NCI-H446 treated with DMSO at 0.1 percent for 48 hours (cell line): ENCODE results near the gene RNF157.
"Not testable (repeated sequence)": the region's sequence is repeated elsewhere in the genome, so short reads cannot be mapped to it uniquely, and the experiment has no call there.

ENCODE experiments used
- DNase-seq: peaks from one replicate; lab custom pipeline; 2025; lab: John Stamatoyannopoulos, UW

The RNF157 gene

GRCh38 chr17:76189247-76189646 lies 51.0 kb downstream of the RNF157 start:
- no peak for DNase-seq

GRCh38 chr17:76188213-76189016 lies 51.9 kb downstream of the RNF157 start:
- no peak for DNase-seq

GRCh38 chr17:76186774-76187173 lies 53.5 kb downstream of the RNF157 start:
- DNase-seq: not testable (repeated sequence)

GRCh38 chr17:76184290-76184689 lies 56.0 kb downstream of the RNF157 start:
- no peak for DNase-seq

GRCh38 chr17:76182016-76182764 lies 58.1 kb downstream of the RNF157 start:
- DNase-seq: peak; percentile 75

GRCh38 chr17:76179496-76180467 lies 60.5 kb downstream of the RNF157 start:
- DNase-seq: no peak

- no peak for DNase-seq
These were observed 62.2 kb downstream of the RNF157 start for GRCh38 chr17:76178124-76178523.

- no peak for DNase-seq
These were observed 63.4 kb downstream of the RNF157 start for GRCh38 chr17:76176701-76177574.

GRCh38 chr17:76174037-76174436 lies 66.3 kb downstream of the RNF157 start:
- DNase-seq: no peak

- no peak for DNase-seq
These were observed 66.8 kb downstream of the RNF157 start for GRCh38 chr17:76173474-76173873.

- DNase-seq: no peak
These were observed 68.6 kb downstream of the RNF157 start for GRCh38 chr17:76171706-76172105.

GRCh38 chr17:76170114-76170513 lies 70.2 kb downstream of the RNF157 start:
- no peak for DNase-seq

- no peak for DNase-seq
These were observed 73.4 kb downstream of the RNF157 start for GRCh38 chr17:76166906-76167305.

GRCh38 chr17:76166168-76166567 lies 74.1 kb downstream of the RNF157 start:
- DNase-seq: no peak

GRCh38 chr17:76164331-76164730 lies 76.0 kb downstream of the RNF157 start:
- DNase-seq: no peak

- no peak for DNase-seq
These were observed 76.4 kb downstream of the RNF157 start for GRCh38 chr17:76163919-76164318.

- DNase-seq: no peak
These were observed 78.5 kb downstream of the RNF157 start for GRCh38 chr17:76161619-76162266.

- DNase-seq: no peak
These were observed 79.3 kb downstream of the RNF157 start for GRCh38 chr17:76160896-76161528.

- DNase-seq: no peak
These were observed 81.1 kb downstream of the RNF157 start for GRCh38 chr17:76159157-76159556.

GRCh38 chr17:76157759-76158158 lies 82.5 kb downstream of the RNF157 start:
- no peak for DNase-seq
